ENCODE results near the gene CFDP1. TPM values are rescaled to one million over a fixed set of nuclear protein-coding genes. Genes with fewer than 3 reads are reported as not detected.

The CFDP1 gene
- total RNA-seq, 3 donors from 2014 or later = 71.9 to 101 (median 72.0) TPM

DNA sequence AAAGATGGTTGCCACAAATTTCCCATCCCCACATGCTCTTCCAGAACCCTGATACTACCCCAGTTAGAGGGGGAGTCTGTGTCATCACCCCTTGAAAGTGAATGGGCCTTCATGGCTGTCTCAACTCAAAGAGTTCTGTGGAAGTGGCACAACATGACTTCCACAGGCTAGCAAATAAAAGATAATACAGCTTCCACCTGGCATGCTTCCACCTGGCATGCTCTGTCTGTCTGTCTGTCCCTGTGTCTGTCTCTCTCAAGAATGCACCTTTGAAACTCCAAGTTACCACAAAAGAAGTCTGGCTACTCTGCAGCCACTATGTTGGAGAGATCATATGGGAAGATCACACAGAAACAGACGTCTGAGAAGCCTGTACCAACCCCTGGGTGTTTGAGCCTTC, 35.0 kb downstream of the CFDP1 start:
- H3K4me3 ChIP-seq = no peak overlapping the region
- no peaks in the 10 kb centered on the region for H3K9me3 ChIP-seq
- TF ChIP-seq, protein P1, sequence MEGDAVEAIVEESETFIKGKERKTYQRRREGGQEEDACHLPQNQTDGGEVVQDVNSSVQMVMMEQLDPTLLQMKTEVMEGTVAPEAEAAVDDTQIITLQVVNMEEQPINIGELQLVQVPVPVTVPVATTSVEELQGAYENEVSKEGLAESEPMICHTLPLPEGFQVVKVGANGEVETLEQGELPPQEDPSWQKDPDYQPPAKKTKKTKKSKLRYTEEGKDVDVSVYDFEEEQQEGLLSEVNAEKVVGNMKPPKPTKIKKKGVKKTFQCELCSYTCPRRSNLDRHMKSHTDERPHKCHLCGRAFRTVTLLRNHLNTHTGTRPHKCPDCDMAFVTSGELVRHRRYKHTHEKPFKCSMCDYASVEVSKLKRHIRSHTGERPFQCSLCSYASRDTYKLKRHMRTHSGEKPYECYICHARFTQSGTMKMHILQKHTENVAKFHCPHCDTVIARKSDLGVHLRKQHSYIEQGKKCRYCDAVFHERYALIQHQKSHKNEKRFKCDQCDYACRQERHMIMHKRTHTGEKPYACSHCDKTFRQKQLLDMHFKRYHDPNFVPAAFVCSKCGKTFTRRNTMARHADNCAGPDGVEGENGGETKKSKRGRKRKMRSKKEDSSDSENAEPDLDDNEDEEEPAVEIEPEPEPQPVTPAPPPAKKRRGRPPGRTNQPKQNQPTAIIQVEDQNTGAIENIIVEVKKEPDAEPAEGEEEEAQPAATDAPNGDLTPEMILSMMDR (IDR thresholded peaks at IDR 0.05) = no peak
- intact Hi-C loops (cut with DNase I, micrococcal nuclease) = loop anchor here in 1 of 2 donors (10.0 kb wide), 1 partner anchor 204 kb away; no protein-coding TSS in a partner anchor
- DNase-seq (no peak), ATAC-seq (no peak)
- no peaks in the 10 kb centered on the region for H3K36me3 ChIP-seq (ENCODE audit: low read depth)
- H3K4me1 ChIP-seq (ENCODE audit: low read depth) = peaks cover 18% of the 10 kb centered on the region

DNA sequence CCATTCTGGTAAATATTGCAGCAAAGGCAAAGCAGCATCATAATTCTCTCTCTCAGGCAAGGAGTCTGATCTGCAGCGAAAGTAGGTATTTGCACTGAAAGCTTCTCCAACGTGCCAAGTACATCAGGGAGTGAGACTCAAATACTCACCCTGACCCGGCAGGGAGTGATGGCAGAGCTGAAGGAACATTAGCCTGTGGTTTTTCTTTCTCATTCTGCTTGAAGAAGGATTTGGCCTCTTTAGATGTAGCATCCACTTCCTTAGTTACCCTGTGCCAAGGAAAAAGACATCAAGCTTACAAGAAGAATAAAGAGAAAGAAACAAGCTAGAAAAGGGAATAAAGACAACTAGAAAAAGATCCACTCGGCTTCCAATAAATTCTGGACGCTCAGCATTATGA, 38.4 kb downstream of the CFDP1 start:
- Histone ChIP-seq H3K9me3 (no peaks in the 10 kb centered on the region), H3K4me3 (no peak overlapping the region), H3K36me3 (ENCODE audit: low read depth) (no peaks in the 10 kb centered on the region), H3K4me1 (ENCODE audit: low read depth) (no peaks in the 10 kb centered on the region)
- TF ChIP-seq, protein P1 (IDR thresholded peaks at IDR 0.05) = no peak
- DNase-seq (no peak), ATAC-seq (no peak)
- intact Hi-C loops (cut with DNase I, micrococcal nuclease) = loop anchor here in 1 of 2 donors (10.0 kb wide), 1 partner anchor 200 kb away; no protein-coding TSS in a partner anchor

DNA sequence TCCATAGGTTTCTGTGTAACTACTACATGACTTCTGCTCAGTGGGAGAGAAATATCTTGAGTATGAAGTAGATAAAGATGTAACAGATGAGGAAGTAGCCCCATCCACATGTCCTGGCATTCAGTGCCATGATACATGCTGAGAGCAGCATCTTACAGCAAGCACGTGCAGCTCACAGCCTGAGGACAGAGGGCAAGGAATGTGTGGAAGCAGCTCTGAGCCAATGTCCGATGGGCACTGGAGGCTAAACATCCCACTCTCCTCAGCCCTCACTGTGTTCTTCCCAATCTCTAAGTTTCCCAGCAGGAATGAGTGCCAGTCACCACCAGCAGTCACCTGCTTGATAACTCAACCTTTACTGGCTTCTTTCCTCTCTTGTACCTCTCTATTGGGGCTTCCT, 40.4 kb downstream of the CFDP1 start:
- Histone ChIP-seq H3K36me3 (ENCODE audit: low read depth) (no peaks in the 10 kb centered on the region), H3K4me3 (no peak overlapping the region), H3K9me3 (no peaks in the 10 kb centered on the region), H3K4me1 (ENCODE audit: low read depth) (no peaks in the 10 kb centered on the region)
- intact Hi-C loops (cut with DNase I, micrococcal nuclease) = loop anchor here in 1 of 2 donors (10.0 kb wide), 1 partner anchor 198 kb away; no protein-coding TSS in a partner anchor
- ATAC-seq (no peak), DNase-seq (no peak)
- TF ChIP-seq, protein P1 (IDR thresholded peaks at IDR 0.05) = no peak

DNA sequence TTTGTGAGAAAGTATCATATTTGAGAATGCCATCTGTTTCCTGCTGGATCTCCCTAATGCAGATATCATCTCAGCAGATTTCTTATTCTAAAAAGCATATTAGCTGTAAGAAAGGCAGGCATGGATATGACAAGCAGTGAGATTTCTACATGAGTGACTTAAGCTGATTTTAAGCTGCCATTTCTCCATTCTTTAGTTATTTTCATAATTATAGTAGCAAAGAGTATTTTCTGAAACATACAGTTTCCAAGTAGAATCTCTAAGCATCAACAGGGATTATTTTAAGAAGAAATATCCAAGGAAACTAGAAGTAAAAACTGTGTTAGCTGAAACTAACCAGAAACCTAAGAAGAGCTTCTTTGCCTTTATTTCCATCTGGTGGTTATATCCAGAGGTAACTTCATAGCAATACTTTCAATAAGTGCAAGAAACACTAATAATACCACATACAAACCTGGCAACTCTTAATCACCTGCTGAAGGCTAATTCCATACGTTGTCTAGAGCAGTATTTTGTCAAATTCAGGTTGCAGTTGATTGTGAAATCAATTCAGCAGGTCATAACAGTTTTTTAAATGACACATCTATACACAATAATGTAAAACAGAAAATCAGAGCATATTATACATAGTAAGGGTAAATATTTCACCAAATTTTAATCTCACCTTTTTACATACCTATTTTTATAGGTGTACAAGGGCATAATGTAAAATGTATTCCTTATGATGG, 42.2 kb downstream of the CFDP1 start:
- no peak for DNase-seq
- intact Hi-C loops (cut with DNase I, micrococcal nuclease) = loop anchor here in 1 of 2 donors (10.0 kb wide), 1 partner anchor 196 kb away; no protein-coding TSS in a partner anchor
- TF ChIP-seq, protein P1 (IDR thresholded peaks at IDR 0.05) = no peak
- no peak for ATAC-seq
- H3K9me3 ChIP-seq = no peaks in the 10 kb centered on the region
- H3K4me1 ChIP-seq (ENCODE audit: low read depth) = no peaks in the 10 kb centered on the region
- H3K4me3 ChIP-seq = no peak overlapping the region
- H3K36me3 ChIP-seq (ENCODE audit: low read depth) = no peaks in the 10 kb centered on the region

DNA sequence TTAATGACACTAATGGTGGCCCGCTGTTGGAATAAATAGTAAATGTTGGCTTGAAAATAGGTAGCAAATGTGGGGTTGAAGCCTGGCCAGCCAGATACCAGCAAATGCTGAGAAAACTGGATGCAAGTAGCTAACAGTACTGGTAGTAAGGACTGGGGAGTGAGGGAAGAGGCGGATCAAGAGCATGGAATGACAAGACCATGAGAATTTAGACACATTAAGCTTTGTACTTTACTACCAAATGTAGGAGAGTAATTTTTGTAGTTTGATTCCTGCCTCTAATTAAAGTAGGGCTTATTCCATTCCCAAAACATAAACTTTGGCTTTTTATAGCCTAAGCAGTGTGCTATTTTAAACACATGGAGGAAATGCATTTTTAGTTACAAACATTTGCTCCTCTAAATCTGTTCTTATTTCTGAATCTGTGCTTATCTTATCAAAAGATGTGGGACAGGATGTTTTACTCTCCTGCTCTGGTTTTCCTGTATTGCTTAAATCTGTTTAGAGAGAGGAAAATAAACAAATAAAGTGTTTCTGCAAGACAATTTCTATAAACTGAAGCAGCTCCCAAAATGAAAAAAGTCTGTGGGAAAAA, 44.1 kb downstream of the CFDP1 start:
- ATAC-seq = no peak
- TF ChIP-seq, protein P1 (IDR thresholded peaks at IDR 0.05) = no peak
- H3K4me1 ChIP-seq (ENCODE audit: low read depth) = no peaks in the 10 kb centered on the region
- no peaks in the 10 kb centered on the region for H3K9me3 ChIP-seq
- no peaks in the 10 kb centered on the region for H3K36me3 ChIP-seq (ENCODE audit: low read depth)
- DNase-seq = no peak
- intact Hi-C loops (cut with DNase I, micrococcal nuclease) = loop anchor here in 1 of 2 donors (10.0 kb wide), 1 partner anchor 154 kb away; no protein-coding TSS in a partner anchor
- no peak overlapping the region for H3K4me3 ChIP-seq
